ENCODE measurements around the gene LTBP2.

LTBP2 gene

GRCh38 chr14:74507085-74507484 lies 105.0 kb downstream of the LTBP2 start:
- DNase-seq (ENCODE audit: low spot score) = no peak

GRCh38 chr14:74506411-74506851 lies 105.6 kb downstream of the LTBP2 start:
- DNase-seq (ENCODE audit: low spot score) = no peak

GRCh38 chr14:74505831-74506230 lies 106.2 kb downstream of the LTBP2 start:
- DNase-seq (ENCODE audit: low spot score) = no peak

GRCh38 chr14:74504874-74505720 lies 106.9 kb downstream of the LTBP2 start:
- DNase-seq (ENCODE audit: low spot score) = no peak

- no peak for DNase-seq (ENCODE audit: low spot score)
These were observed 107.6 kb downstream of the LTBP2 start for GRCh38 chr14:74504412-74504811.

GRCh38 chr14:74503938-74504335 lies 108.1 kb downstream of the LTBP2 start:
- DNase-seq (ENCODE audit: low spot score) = no peak

GRCh38 chr14:74503291-74503937 lies 108.6 kb downstream of the LTBP2 start:
- DNase-seq (ENCODE audit: low spot score) = no peak

GRCh38 chr14:74502236-74503019 lies 109.6 kb downstream of the LTBP2 start:
- peak; percentile 48 for DNase-seq (ENCODE audit: low spot score)

GRCh38 chr14:74501691-74502090 lies 110.3 kb downstream of the LTBP2 start:
- DNase-seq (ENCODE audit: low spot score) = no peak

GRCh38 chr14:74501135-74501614 lies 110.9 kb downstream of the LTBP2 start:
- DNase-seq (ENCODE audit: low spot score) = peak; percentile 66

- DNase-seq (ENCODE audit: low spot score) = no peak
These were observed 111.5 kb downstream of the LTBP2 start for GRCh38 chr14:74500417-74501134.

GRCh38 chr14:74495356-74495755 lies 116.7 kb downstream of the LTBP2 start:
- no peak for DNase-seq (ENCODE audit: low spot score)

- DNase-seq (ENCODE audit: low spot score) = peak; percentile 100
These were observed 118.4 kb downstream of the LTBP2 start, which contains the start of gene ISCA2 for GRCh38 chr14:74493343-74494261. Gene ISCA2, plus strand, starts transcription at chr14:74493765. Its CDS starts 10 bp downstream, at chr14:74493775.

GRCh38 chr14:74492776-74493342 lies 119.2 kb downstream of the LTBP2 start, which contains the start of gene NPC2:
Gene NPC2, minus strand, starts transcription at chr14:74493305. Its CDS starts 31 bp downstream, at chr14:74493274.
- no peak for DNase-seq (ENCODE audit: low spot score)

GRCh38 chr14:74491956-74492775 lies 119.9 kb downstream of the LTBP2 start:
- no peak for DNase-seq (ENCODE audit: low spot score)

GRCh38 chr14:74490486-74490885 lies 121.6 kb downstream of the LTBP2 start:
- DNase-seq (ENCODE audit: low spot score) = no peak

GRCh38 chr14:74488786-74489397 lies 123.1 kb downstream of the LTBP2 start:
- DNase-seq (ENCODE audit: low spot score) = no peak

GRCh38 chr14:74486164-74486563 lies 125.9 kb downstream of the LTBP2 start:
- no peak for DNase-seq (ENCODE audit: low spot score)

- DNase-seq (ENCODE audit: low spot score) = no peak
These were observed 128.7 kb downstream of the LTBP2 start for GRCh38 chr14:74483321-74483720.

All from iPS-NIHi11 (cell line).